Sigmoid colon (tissue), 4 donors: ENCODE measurements around the gene CDCP1.

Source experiments
- CTCF ChIP-seq, 4 experiments: fragments of 450-650 bp in 3 of 4; fragments of 200-600 bp in 1 of 4; IDR thresholded peaks; one replicate each; pipeline ENCODE4 v1.5.1; 2016 to 2019; ENCODE audit warnings: antibody characterized with exemption in 4 of 4, mild to moderate bottlenecking in 3 of 4, moderate library complexity in 2 of 4
- EP300 ChIP-seq, 4 donors: sonication (generic); formaldehyde crosslinking; IDR thresholded peaks; one replicate each; pipeline ENCODE4 v1.6.1; 2017; ENCODE audit warnings: antibody characterized with exemption in 4 of 4
- POLR2AphosphoS5 ChIP-seq, 4 donors: sonication (generic); formaldehyde crosslinking; IDR thresholded peaks; one replicate each; pipeline ENCODE4 v1.6.1; 2017; ENCODE audit warnings: antibody characterized with exemption in 4 of 4

GRCh38 chr3:45116350-45116749, 29.8 kb downstream of the CDCP1 start:
- TF ChIP-seq CTCF (IDR thresholded peaks at IDR 0.05) (no peak), EP300 (IDR thresholded peaks at IDR 0.05) (no peak), POLR2AphosphoS5 (IDR thresholded peaks at IDR 0.05) (no peak)
